ENCODE results near the gene AP3B1.
"Not testable (repeated sequence)": the region's sequence is repeated elsewhere in the genome, so short reads cannot be mapped to it uniquely, and the experiment has no call there.

The AP3B1 gene

DNA sequence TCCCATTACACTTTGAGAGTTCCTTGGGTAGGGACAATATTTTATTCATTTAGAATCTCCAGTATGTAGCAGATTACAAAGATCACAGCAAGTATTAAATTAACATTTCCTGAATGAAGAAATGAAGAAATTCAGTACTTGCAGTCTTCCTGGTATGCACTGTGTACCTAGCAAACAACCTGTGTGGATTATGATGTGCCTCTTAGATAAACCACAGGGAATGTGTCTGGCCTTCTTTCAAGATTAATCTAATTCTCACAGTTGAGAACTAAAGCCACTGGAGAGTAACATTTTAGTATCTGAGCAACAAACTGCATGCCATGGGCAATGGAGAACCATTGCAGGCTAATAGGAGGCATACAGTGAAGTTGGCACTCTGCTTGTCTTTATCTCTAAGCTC is 199.4 kb downstream of the AP3B1 start:
- TF ChIP-seq, protein P1, sequence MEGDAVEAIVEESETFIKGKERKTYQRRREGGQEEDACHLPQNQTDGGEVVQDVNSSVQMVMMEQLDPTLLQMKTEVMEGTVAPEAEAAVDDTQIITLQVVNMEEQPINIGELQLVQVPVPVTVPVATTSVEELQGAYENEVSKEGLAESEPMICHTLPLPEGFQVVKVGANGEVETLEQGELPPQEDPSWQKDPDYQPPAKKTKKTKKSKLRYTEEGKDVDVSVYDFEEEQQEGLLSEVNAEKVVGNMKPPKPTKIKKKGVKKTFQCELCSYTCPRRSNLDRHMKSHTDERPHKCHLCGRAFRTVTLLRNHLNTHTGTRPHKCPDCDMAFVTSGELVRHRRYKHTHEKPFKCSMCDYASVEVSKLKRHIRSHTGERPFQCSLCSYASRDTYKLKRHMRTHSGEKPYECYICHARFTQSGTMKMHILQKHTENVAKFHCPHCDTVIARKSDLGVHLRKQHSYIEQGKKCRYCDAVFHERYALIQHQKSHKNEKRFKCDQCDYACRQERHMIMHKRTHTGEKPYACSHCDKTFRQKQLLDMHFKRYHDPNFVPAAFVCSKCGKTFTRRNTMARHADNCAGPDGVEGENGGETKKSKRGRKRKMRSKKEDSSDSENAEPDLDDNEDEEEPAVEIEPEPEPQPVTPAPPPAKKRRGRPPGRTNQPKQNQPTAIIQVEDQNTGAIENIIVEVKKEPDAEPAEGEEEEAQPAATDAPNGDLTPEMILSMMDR (conservative IDR thresholded peaks at IDR 0.05) = no peak
- peak overlapping the region; percentile 45 for H3K27ac ChIP-seq

DNA sequence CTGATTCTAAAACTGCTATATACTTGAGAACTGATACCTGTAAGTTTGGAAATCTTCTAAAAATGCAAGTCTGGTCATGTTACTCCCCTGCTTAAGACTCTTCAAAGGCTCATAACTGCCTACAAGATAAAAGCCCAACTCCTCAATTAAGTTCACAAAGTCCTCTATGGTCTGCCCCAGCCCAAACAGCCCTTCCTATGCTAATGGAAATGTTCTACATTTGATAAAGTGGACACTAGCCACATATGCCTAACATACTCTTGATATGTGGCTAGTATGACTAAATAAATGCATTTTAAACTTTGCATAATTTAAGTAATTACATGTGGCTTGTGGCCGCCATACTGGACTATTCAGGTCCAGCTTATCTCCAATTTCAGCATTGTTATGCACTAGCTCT is 204.5 kb downstream of the AP3B1 start:
- H3K27ac ChIP-seq = peak overlapping the region; percentile 11; the same call in 1 of the 2 replicates
- TF ChIP-seq, protein P1 (conservative IDR thresholded peaks at IDR 0.05) = no peak

DNA sequence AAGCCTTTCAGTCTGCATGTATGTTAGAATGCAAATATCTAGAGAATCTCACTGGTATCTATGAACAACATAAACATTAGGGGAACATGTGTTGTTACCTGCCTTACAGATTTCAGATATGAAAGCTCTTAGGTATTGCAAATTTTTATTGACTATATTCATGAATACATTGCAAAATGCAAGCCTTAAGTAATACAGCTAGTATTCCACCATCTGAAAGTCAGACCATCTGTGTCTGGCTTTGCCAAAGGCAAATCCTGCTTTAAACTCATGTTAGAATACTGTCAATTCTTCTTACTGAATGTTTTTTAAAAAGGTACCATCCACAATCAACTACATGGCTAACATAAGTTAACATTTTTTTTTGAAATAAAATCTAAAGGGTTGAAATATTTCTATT is 215.6 kb downstream of the AP3B1 start:
- no peak overlapping the region for H3K27ac ChIP-seq
- TF ChIP-seq, protein P1 (conservative IDR thresholded peaks at IDR 0.05) = no peak

DNA sequence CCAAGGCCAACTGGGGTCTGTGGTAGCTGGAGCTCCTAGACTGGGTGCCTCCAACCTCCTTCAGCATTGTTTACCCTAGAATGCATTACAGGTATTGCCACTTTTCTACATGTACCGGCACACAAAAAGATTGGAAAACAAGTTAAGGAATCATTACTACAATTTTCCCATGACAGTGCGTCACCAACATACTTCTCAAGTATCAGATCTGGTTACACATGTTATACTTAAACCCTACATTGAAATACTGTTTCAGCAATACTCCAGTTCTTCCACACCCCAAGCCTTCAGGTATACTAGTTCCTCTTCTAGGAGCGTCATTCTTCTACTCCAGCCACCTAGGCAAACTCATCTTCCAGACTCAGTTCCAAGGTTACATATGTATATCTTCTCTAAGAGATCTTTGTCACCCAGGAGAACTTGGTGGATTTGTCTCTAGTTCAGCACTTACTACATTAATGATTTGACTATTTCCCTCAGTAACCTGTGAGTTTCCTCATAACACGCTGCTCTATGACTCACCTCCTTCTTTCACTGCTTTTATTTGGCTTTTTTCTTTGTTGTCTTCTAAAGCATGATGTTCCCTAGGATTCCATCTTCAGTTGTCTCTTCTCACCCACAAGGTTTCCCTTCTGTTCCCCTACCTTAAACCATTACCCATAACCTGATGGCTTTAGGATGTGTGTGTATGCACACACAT is 217.0 kb downstream of the AP3B1 start:
- TF ChIP-seq, protein P1 (conservative IDR thresholded peaks at IDR 0.05) = no peak
- H3K27ac ChIP-seq = no peak overlapping the region

DNA sequence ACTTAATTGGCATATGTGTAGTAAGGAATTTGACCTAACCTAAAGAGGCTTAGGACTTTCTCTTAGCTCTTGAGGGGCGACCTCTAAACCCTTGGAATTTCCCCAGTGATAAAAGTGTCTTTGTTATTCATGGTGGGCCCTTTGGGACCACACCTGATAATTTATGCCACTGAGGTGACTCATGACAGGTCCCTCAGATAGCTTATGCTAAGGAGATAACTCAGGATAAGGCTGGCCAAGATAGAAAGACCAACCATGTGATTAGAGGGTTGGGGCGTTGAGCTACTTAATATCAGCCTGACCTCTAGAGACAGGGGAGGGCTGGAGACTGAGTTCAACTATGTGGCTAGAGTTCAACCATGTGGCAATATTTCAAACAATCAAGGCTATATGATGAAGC is 218.1 kb downstream of the AP3B1 start:
- TF ChIP-seq, protein P1 (conservative IDR thresholded peaks at IDR 0.05) = no peak
- no peak overlapping the region for H3K27ac ChIP-seq

DNA sequence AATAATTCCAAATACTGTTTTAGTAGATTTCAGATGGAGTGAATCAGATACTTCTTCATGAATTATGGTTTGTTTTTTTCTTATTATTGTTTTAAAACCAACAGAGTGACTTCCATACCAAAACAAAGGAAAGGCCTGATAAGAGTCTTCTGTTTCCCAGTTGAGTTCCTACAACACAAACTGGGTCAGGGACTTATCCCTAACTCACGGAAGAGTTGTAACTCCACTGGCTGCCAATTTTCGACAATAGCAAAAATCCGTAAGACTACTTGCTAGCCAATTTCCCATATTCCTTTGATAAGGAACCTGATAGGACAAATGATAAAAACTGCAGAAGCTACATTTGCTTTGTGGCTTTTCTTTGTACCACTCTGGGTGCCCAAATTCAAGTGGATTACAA is 219.2 kb downstream of the AP3B1 start:
- TF ChIP-seq, protein P1 (conservative IDR thresholded peaks at IDR 0.05) = no peak
- no peak overlapping the region for H3K27ac ChIP-seq

DNA sequence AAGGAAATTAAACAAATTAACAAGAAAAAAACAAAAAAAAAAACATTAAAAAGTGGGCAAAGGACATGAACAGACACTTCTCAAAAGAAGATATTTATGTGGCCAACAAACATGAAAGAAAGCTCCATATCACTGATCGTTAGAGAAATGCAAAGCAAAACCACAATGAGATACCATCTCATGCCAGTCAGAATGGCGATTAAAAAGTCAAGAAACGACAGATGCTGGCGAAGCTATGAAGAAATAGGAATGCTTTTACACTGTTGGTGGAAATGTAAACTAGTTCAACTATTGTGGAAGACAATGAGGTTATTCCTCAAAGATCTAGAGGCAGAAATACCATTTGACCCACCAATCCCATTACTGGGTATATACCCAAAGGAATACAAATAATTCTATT is 223.8 kb downstream of the AP3B1 start:
- H3K27ac ChIP-seq = not testable (repeated sequence)

DNA sequence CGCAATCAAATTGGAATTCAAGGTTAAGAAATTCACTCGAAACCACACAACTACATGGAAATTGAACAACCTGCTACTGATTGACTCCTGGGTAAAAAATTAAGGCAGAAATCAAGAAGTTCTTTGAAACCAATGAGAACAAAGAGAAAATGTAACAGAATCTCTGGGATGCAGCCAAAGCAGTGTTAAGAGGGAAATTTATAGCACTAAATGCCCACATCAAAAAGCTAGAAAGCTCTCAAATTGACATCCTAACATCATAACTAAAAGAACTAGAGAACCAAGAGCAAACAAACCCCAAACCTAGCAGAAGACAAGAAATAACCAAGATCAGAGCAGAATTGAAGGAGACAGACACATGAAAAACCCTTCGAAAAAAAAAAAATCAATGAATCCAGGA is 226.9 kb downstream of the AP3B1 start:
- H3K27ac ChIP-seq = not testable (repeated sequence)

DNA sequence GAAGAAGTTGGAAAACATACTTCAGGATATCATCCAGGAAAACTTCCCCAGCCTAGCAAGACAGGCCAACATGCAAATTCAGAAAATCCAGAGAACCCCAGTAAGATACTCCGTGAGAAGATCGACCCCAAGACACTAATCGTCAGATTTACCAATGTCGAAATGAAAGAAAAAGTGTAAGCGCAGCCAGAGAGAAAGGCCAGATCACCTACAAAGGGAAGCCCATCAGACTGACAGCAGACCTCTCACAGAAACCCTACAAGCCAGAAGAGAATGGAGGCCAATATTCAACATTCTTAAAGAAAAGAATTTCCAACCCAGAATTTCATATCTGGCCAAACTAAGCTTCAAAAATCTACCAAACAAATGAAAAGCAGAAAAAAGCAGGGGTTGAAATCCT is 227.8 kb downstream of the AP3B1 start:
- H3K27ac ChIP-seq = not testable (repeated sequence)
